Measurements from ENCODE around the gene NUP85.
"Not testable (repeated sequence)": the region's sequence is repeated elsewhere in the genome, so short reads cannot be mapped to it uniquely, and the experiment has no call there.

DNA sequence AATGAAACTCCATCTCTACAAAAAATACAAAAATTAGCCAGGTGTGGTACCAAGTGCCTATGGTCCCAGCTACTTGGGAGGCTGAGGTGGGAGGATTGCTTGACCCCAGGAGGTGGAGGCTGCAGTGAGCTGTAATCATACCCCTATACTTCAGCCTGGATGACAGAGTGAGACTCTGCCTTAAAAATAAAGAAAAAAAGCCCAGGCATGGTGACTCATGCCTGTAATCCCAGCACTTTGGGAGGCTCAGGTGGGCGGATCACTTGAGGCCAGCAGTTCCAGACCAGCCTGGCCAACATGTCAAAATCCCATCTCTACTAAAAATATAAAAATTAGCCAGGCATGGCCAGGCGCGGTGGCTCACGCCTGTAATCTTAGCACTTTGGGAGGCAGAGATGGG, 74.7 kb downstream of the NUP85 start:
- TF ChIP-seq, protein P1, sequence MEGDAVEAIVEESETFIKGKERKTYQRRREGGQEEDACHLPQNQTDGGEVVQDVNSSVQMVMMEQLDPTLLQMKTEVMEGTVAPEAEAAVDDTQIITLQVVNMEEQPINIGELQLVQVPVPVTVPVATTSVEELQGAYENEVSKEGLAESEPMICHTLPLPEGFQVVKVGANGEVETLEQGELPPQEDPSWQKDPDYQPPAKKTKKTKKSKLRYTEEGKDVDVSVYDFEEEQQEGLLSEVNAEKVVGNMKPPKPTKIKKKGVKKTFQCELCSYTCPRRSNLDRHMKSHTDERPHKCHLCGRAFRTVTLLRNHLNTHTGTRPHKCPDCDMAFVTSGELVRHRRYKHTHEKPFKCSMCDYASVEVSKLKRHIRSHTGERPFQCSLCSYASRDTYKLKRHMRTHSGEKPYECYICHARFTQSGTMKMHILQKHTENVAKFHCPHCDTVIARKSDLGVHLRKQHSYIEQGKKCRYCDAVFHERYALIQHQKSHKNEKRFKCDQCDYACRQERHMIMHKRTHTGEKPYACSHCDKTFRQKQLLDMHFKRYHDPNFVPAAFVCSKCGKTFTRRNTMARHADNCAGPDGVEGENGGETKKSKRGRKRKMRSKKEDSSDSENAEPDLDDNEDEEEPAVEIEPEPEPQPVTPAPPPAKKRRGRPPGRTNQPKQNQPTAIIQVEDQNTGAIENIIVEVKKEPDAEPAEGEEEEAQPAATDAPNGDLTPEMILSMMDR (IDR thresholded peaks at IDR 0.05), result not testable (repeated sequence)
- TF ChIP-seq POLR2A (IDR thresholded peaks at IDR 0.05), result not testable (repeated sequence)

All from body of pancreas (tissue), 4 donors.